ENCODE results near the gene PLXDC1. TPM values are rescaled to one million over a fixed set of nuclear protein-coding genes. Genes with fewer than 3 reads are reported as not detected.

PLXDC1 gene
- total and polyA plus RNA-seq, 2 of the 13 experiments (the other 11 are each of a cell fraction or from before 2014, with no cell fraction given) = not detected

- TF ChIP-seq, protein P1, sequence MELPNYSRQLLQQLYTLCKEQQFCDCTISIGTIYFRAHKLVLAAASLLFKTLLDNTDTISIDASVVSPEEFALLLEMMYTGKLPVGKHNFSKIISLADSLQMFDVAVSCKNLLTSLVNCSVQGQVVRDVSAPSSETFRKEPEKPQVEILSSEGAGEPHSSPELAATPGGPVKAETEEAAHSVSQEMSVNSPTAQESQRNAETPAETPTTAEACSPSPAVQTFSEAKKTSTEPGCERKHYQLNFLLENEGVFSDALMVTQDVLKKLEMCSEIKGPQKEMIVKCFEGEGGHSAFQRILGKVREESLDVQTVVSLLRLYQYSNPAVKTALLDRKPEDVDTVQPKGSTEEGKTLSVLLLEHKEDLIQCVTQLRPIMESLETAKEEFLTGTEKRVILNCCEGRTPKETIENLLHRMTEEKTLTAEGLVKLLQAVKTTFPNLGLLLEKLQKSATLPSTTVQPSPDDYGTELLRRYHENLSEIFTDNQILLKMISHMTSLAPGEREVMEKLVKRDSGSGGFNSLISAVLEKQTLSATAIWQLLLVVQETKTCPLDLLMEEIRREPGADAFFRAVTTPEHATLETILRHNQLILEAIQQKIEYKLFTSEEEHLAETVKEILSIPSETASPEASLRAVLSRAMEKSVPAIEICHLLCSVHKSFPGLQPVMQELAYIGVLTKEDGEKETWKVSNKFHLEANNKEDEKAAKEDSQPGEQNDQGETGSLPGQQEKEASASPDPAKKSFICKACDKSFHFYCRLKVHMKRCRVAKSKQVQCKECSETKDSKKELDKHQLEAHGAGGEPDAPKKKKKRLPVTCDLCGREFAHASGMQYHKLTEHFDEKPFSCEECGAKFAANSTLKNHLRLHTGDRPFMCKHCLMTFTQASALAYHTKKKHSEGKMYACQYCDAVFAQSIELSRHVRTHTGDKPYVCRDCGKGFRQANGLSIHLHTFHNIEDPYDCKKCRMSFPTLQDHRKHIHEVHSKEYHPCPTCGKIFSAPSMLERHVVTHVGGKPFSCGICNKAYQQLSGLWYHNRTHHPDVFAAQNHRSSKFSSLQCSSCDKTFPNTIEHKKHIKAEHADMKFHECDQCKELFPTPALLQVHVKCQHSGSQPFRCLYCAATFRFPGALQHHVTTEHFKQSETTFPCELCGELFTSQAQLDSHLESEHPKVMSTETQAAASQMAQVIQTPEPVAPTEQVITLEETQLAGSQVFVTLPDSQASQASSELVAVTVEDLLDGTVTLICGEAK (IDR thresholded peaks at IDR 0.05) = no peak
- TF ChIP-seq, protein P1 (CRISPR knock-in tag; IDR thresholded peaks at IDR 0.05) = no peak
- TF ChIP-seq RFX5 (IDR thresholded peaks at IDR 0.05; ENCODE audit: low read depth, low read length) = no peak
- no peak for TF ChIP-seq ZMYM3 (CRISPR knock-in tag; IDR thresholded peaks at IDR 0.05)
- TF ChIP-seq FOXO1 (CRISPR knock-in tag; IDR thresholded peaks at IDR 0.05) = no peak
- TF ChIP-seq PTBP1 (IDR thresholded peaks at IDR 0.05; ENCODE audit: low read depth, low read length, poor library complexity, severe bottlenecking) = no peak
- TF ChIP-seq AHR (CRISPR knock-in tag; IDR thresholded peaks at IDR 0.05) = no peak
Measured at GRCh38 chr17:39074676-39075075, 76.8 kb downstream of the PLXDC1 start (continued).
